NT2/D1 (cell line): ENCODE results near the gene ZNF697.
"Not testable (repeated sequence)": the region's sequence is repeated elsewhere in the genome, so short reads cannot be mapped to it uniquely, and the experiment has no call there.

Source experiments
- DNase-seq: peaks from one replicate; pipeline ENCODE4 v3.0.0-alpha.2; 2011; ENCODE audit warnings: low read depth, low spot score
- H3K27me3 ChIP-seq: 2 replicates; pipeline ENCODE4 v1.6.0; 2011; ENCODE audit warnings: mild to moderate bottlenecking; ENCODE audit not compliant: insufficient read length, insufficient read depth
- H3K36me3 ChIP-seq: 2 replicates; pipeline ENCODE4 v1.6.1; 2011; ENCODE audit warnings: mild to moderate bottlenecking, low read length, mixed read lengths; ENCODE audit not compliant: insufficient read depth, insufficient read length
- H3K4me1 ChIP-seq: 2 replicates; pipeline ENCODE4 v1.5.1; 2011; ENCODE audit not compliant: insufficient read depth, insufficient read length
- H3K4me3 ChIP-seq: 2 replicates; pipeline ENCODE4 v1.5.1; 2011; ENCODE audit warnings: low read depth; ENCODE audit not compliant: insufficient read length
- H3K9ac ChIP-seq: 2 replicates; pipeline ENCODE4 v1.6.0; 2011; ENCODE audit warnings: low read depth; ENCODE audit not compliant: insufficient read length
- H3K9me3 ChIP-seq: 2 replicates; pipeline ENCODE4 v1.5.1; 2011; ENCODE audit warnings: mild to moderate bottlenecking, low read length; ENCODE audit not compliant: insufficient read depth
- SUZ12 ChIP-seq: IDR thresholded peaks from 2 replicates; pipeline ENCODE4 v1.6.1; 2011; ENCODE audit not compliant: insufficient read length, insufficient read depth; ENCODE audit errors: extremely low read depth
- YY1 ChIP-seq: IDR thresholded peaks from 2 replicates; pipeline ENCODE4 v1.6.1; 2011; ENCODE audit not compliant: insufficient read length, insufficient read depth
- ZNF274 ChIP-seq: IDR thresholded peaks from 2 replicates; pipeline ENCODE4 v1.6.1; 2011; ENCODE audit warnings: mild to moderate bottlenecking, low read depth, low read length

The ZNF697 gene

GRCh38 chr1:119647734-119648619, at the start of gene ZNF697:
ZNF697 (minus strand) TSS chr1:119648266; CDS start chr1:119626100, 22,166 bp downstream.
- Histone ChIP-seq H3K9me3 (0 out of 2 replicates have a peak, but pooled peaks cover 6% of the 10 kb centered on the region), H3K36me3 (peaks cover 25% of the 10 kb centered on the region), H3K4me1 (no peaks in the 10 kb centered on the region), H3K9ac (peak within 1 kb of the TSS; percentile 97), H3K27me3 (peaks cover 3% of the 10 kb centered on the region), H3K4me3 (peak within 1 kb of the TSS; percentile 95)
- DNase-seq = peak; percentile 97
- TF ChIP-seq YY1 (no peak), ZNF274 (no peak), SUZ12 (no peak)

GRCh38 chr1:119697598-119697997, 49.5 kb upstream of the ZNF697 start:
- Histone ChIP-seq H3K4me1 (no peaks in the 10 kb centered on the region), H3K9me3 (peaks cover 23% of the 10 kb centered on the region), H3K4me3 (no peak overlapping the region), H3K36me3 (no peaks in the 10 kb centered on the region), H3K27me3 (no peaks in the 10 kb centered on the region), H3K9ac (no peak overlapping the region)
- no peak for TF ChIP-seq ZNF274
- no peak for TF ChIP-seq YY1
- no peak for TF ChIP-seq SUZ12
- DNase-seq = no peak

- H3K4me1 ChIP-seq, H3K9ac ChIP-seq, H3K27me3 ChIP-seq, H3K4me3 ChIP-seq, H3K36me3 ChIP-seq, DNase-seq: not testable (repeated sequence)
- H3K9me3 ChIP-seq = peaks cover 16% of the 10 kb centered on the region
Observed at GRCh38 chr1:119696863-119697262, 48.8 kb upstream of the ZNF697 start.

- DNase-seq = no peak
Observed at GRCh38 chr1:119689511-119689910, 41.4 kb upstream of the ZNF697 start.

GRCh38 chr1:119688810-119689209, 40.7 kb upstream of the ZNF697 start:
- Histone ChIP-seq H3K9ac (no peak overlapping the region), H3K36me3 (no peaks in the 10 kb centered on the region), H3K27me3 (no peaks in the 10 kb centered on the region), H3K4me3 (no peak overlapping the region), H3K9me3 (no peaks in the 10 kb centered on the region), H3K4me1 (peaks cover 4% of the 10 kb centered on the region)
- no peak for DNase-seq
- no peak for TF ChIP-seq SUZ12
- no peak for TF ChIP-seq ZNF274
- TF ChIP-seq YY1 = no peak

More at GRCh38 chr1:119689511-119689910, 41.4 kb upstream of the ZNF697 start:
- no peak overlapping the region for H3K4me3 ChIP-seq
- peaks cover 4% of the 10 kb centered on the region for H3K4me1 ChIP-seq
- no peaks in the 10 kb centered on the region for H3K27me3 ChIP-seq
- H3K9me3 ChIP-seq = no peaks in the 10 kb centered on the region
- H3K36me3 ChIP-seq = no peaks in the 10 kb centered on the region
- no peak overlapping the region for H3K9ac ChIP-seq
- TF ChIP-seq SUZ12 (no peak), ZNF274 (no peak), YY1 (no peak)

- H3K4me3 ChIP-seq = no peak overlapping the region
- H3K4me1 ChIP-seq = peaks cover 4% of the 10 kb centered on the region
- H3K27me3 ChIP-seq = no peaks in the 10 kb centered on the region
- TF ChIP-seq ZNF274 (no peak), SUZ12 (no peak), YY1 (no peak)
- H3K9ac ChIP-seq = no peak overlapping the region
- no peaks in the 10 kb centered on the region for H3K36me3 ChIP-seq
- peak; percentile 67 for DNase-seq
- no peaks in the 10 kb centered on the region for H3K9me3 ChIP-seq
Observed at GRCh38 chr1:119687434-119688079, 39.5 kb upstream of the ZNF697 start.

- no peaks in the 10 kb centered on the region for H3K27me3 ChIP-seq
- H3K36me3 ChIP-seq = no peaks in the 10 kb centered on the region
- no peak for TF ChIP-seq YY1
- no peak for TF ChIP-seq SUZ12
- no peak for TF ChIP-seq ZNF274
- no peak overlapping the region for H3K4me3 ChIP-seq
- no peaks in the 10 kb centered on the region for H3K9me3 ChIP-seq
- H3K4me1 ChIP-seq = peaks cover 4% of the 10 kb centered on the region
- DNase-seq = no peak
- no peak overlapping the region for H3K9ac ChIP-seq
Observed at GRCh38 chr1:119686661-119687060, 38.6 kb upstream of the ZNF697 start.
